Body of pancreas (tissue), 4 donors: ENCODE results near the gene FCN3. TPM values are rescaled to one million over a fixed set of nuclear protein-coding genes. Genes with fewer than 3 reads are reported as not detected.

Experiments used
- ATAC-seq: fragments of 150-250 bp; one replicate; pipeline ENCODE4 v1.9.1; 2016
- DNase-seq, 4 donors: peaks; one replicate each; pipeline ENCODE4 v3.0.0-alpha.2; 2019
- H3K27ac ChIP-seq, 4 donors: fragments of 200-600 bp; sonication (generic); 1 replicate in 3 of 4; 2 replicates in 1 of 4; pipeline versions ENCODE4 v1.5.1 to v1.6.1; 2016 to 2019; ENCODE audit warnings: mild to moderate bottlenecking in 1 of 4, mixed read lengths in 1 of 4, moderate library complexity in 1 of 4
- H3K27me3 ChIP-seq, 2 donors: fragments of 200-600 bp; sonication (generic); one replicate each; pipeline ENCODE4 v1.6.0; 2016; ENCODE audit warnings: mild to moderate bottlenecking in 1 of 2
- H3K36me3 ChIP-seq, 2 donors: fragments of 200-600 bp; sonication (generic); replicated peaks in 1 of 2; 2 replicates each; pipeline ENCODE4 v1.5.1; 2016; ENCODE audit warnings: low read depth in 2 of 2; ENCODE audit not compliant: insufficient read depth in 1 of 2
- H3K4me1 ChIP-seq: fragments of 200-600 bp; sonication (generic); one replicate; pipeline ENCODE4 v1.6.0; 2016
- H3K4me3 ChIP-seq, 2 donors: fragments of 200-600 bp; sonication (generic); 1 replicate in 1 of 2; 2 replicates in 1 of 2; pipeline ENCODE4 v1.5.1; 2016 to 2019
- H3K9me3 ChIP-seq, 3 donors: fragments of 200-600 bp; sonication (generic); 1 replicate in 2 of 3; 2 replicates in 1 of 3; pipeline ENCODE4 v1.5.1; 2016
- POLR2A ChIP-seq, 3 donors: fragments of 450-650 bp; IDR thresholded peaks; one replicate each; pipeline ENCODE4 v1.6.1; 2016; ENCODE audit warnings: antibody characterized with exemption in 3 of 3, mild to moderate bottlenecking in 2 of 3
- WGBS, 2 donors: methylation state at CpG; one replicate each; pipeline ENCODE4 v1.1.5; 2017; 5-methylcytosine and 5-hydroxymethylcytosine counted together
- intact Hi-C: fragments of 100-400 bp; cut with DNase I; formaldehyde crosslinking; loops from one replicate; pipeline ENCODE4 v1.15.1; 2023
- total RNA-seq, 2 donors: library from RNA; depleted of rRNA; stranded (reverse); fragments of >200 nt; gene quantifications; one replicate each; pipeline ENCODE4 v1.1.0, GENCODE V29; 2016
- TF ChIP-seq, protein P1 (sequence below), 7 experiments: fragments of 450-650 bp in 4 of 7; fragments of 200-600 bp in 3 of 7; sonication (generic) in 3 of 7; IDR thresholded peaks; one replicate each; pipeline ENCODE4 v1.5.1; 2016 to 2019; ENCODE audit warnings: antibody characterized with exemption in 7 of 7

Gene FCN3
- total RNA-seq, 2 donors from 2014 or later: 1.3 to 1.6 TPM

GRCh38 chr1:27349784-27350662 lies 24.6 kb downstream of the FCN3 start:
- peak; percentile 68 for ATAC-seq
- intact Hi-C loops: no loop called here
- peaks cover 29% of the 10 kb centered on the region for H3K4me1 ChIP-seq
- H3K27ac ChIP-seq: peak overlapping the region in 1 of 4 donors; percentile 3
- peak; percentile 48 to 67 (median 65) for DNase-seq
- no peaks in the 10 kb centered on the region for H3K36me3 ChIP-seq
- WGBS, 2 donors: 52 to 77% methylated on average over 29 to 73 of the region's 84 CpGs
- H3K4me3 ChIP-seq: no peak overlapping the region
- TF ChIP-seq POLR2A (IDR thresholded peaks at IDR 0.05): no peak
- TF ChIP-seq, protein P1, sequence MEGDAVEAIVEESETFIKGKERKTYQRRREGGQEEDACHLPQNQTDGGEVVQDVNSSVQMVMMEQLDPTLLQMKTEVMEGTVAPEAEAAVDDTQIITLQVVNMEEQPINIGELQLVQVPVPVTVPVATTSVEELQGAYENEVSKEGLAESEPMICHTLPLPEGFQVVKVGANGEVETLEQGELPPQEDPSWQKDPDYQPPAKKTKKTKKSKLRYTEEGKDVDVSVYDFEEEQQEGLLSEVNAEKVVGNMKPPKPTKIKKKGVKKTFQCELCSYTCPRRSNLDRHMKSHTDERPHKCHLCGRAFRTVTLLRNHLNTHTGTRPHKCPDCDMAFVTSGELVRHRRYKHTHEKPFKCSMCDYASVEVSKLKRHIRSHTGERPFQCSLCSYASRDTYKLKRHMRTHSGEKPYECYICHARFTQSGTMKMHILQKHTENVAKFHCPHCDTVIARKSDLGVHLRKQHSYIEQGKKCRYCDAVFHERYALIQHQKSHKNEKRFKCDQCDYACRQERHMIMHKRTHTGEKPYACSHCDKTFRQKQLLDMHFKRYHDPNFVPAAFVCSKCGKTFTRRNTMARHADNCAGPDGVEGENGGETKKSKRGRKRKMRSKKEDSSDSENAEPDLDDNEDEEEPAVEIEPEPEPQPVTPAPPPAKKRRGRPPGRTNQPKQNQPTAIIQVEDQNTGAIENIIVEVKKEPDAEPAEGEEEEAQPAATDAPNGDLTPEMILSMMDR (IDR thresholded peaks at IDR 0.05): no peak
- H3K27me3 ChIP-seq: no peaks in the 10 kb centered on the region
- no peaks in the 10 kb centered on the region for H3K9me3 ChIP-seq

- TF ChIP-seq, protein P1 (IDR thresholded peaks at IDR 0.05): no peak
- peak in 1 of 3 donors; percentile 6 for TF ChIP-seq POLR2A (IDR thresholded peaks at IDR 0.05)
- no peak overlapping the region for H3K4me3 ChIP-seq
- peaks cover 36% of the 10 kb centered on the region for H3K4me1 ChIP-seq
- DNase-seq (peak; percentile 61 to 82 (median 80)), ATAC-seq (peak; percentile 80)
- intact Hi-C loops: no loop called here
- H3K27me3 ChIP-seq: no peaks in the 10 kb centered on the region
- 28 to 65% methylated on average over 18 to 51 of the region's 51 CpGs for WGBS, 2 donors
- H3K9me3 ChIP-seq: no peaks in the 10 kb centered on the region
- peak overlapping the region in 3 of 4 donors; percentile 3 to 30 (median 4) for H3K27ac ChIP-seq
- no peaks in the 10 kb centered on the region for H3K36me3 ChIP-seq
Measured at GRCh38 chr1:27348861-27349783, 25.5 kb downstream of the FCN3 start.

DNA sequence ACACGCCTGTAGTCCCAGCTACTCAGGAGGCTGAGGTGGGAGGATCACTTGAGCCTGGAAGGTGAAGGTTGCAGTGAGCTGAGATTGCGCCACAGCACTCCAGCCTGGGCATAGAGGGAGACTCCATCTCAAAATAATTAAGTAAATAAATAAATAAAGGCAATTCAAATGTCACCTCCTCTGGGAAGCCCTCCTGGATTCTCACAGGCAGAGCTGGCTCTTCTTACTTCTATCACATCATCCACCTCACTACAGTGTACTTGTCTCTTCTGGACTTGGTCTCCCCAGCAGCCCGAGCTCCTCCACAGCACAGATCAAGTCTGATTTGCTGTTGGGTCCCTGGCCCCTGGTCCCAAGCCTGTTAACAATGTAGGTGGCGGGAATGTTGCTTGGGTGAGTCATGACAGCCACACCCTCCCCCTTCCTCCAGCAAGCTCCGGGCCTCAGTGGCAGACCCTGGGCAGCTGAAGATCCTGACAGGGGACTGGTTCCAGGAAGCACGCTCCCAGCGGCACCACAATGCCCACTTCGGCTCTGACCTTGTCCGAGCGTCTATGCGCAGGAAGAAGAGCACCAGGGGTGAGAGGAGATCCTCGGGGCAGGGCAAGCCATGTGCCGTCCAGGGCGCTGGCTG lies 27.5 kb downstream of the FCN3 start:
- Histone ChIP-seq H3K27ac (no peak overlapping the region), H3K27me3 (no peaks in the 10 kb centered on the region), H3K4me1 (peaks cover 41% of the 10 kb centered on the region), H3K36me3 (no peaks in the 10 kb centered on the region), H3K4me3 (no peak overlapping the region), H3K9me3 (no peaks in the 10 kb centered on the region)
- ATAC-seq: no peak
- intact Hi-C loops: no loop called here
- no peak for DNase-seq
- WGBS, 2 donors: 80 to 86% methylated on average over 8 to 13 of the region's 14 CpGs
- TF ChIP-seq, protein P1 (IDR thresholded peaks at IDR 0.05): no peak

- ATAC-seq: no peak
- no peaks in the 10 kb centered on the region for H3K9me3 ChIP-seq
- H3K27me3 ChIP-seq: no peaks in the 10 kb centered on the region
- TF ChIP-seq POLR2A (IDR thresholded peaks at IDR 0.05): no peak
- TF ChIP-seq, protein P1 (IDR thresholded peaks at IDR 0.05): no peak
- H3K27ac ChIP-seq: no peak overlapping the region
- H3K36me3 ChIP-seq: no peaks in the 10 kb centered on the region
- no peak overlapping the region for H3K4me3 ChIP-seq
- peaks cover 45% of the 10 kb centered on the region for H3K4me1 ChIP-seq
- WGBS, 2 donors: 89 to 94% methylated on average over 8 of the region's 8 CpGs
- no peak for DNase-seq
- intact Hi-C loops: no loop called here
Measured at GRCh38 chr1:27346357-27346756, 28.3 kb downstream of the FCN3 start.
